ENCODE results near the gene PLEKHG5. TPM values are rescaled to one million over a fixed set of nuclear protein-coding genes. Genes with fewer than 3 reads are reported as not detected.
"Not testable (repeated sequence)": the region's sequence is repeated elsewhere in the genome, so short reads cannot be mapped to it uniquely, and the experiment has no call there.

The PLEKHG5 gene
- polyA plus RNA-seq, 3 donors from 2014 or later = 0.08 TPM; not detected in 2

- no peak for DNase-seq
- Mint-ChIP-seq H3K4me3 (no peak overlapping the region), H3K27me3 (ENCODE audit: low read depth in 3 of 3) (peaks cover 12 to 20% (median 17%) of the 10 kb centered on the region in 3 donors), H3K9me3 (peaks cover 0 to 2% (median 0%) of the 10 kb centered on the region in 6 donors), H3K36me3 (no peaks in the 10 kb centered on the region), H3K4me1 (peaks cover 2 to 9% of the 10 kb centered on the region in 2 donors), H3K27ac (no peak overlapping the region)
Observed at GRCh38 chr1:6444377-6444776, 47.1 kb downstream of the PLEKHG5 start.

GRCh38 chr1:6443339-6444115, 47.9 kb downstream of the PLEKHG5 start:
- no peaks in the 10 kb centered on the region for H3K9me3 Mint-ChIP-seq
- no peak overlapping the region for H3K27ac Mint-ChIP-seq
- peaks cover 9 to 16% (median 14%) of the 10 kb centered on the region in 3 donors for H3K27me3 Mint-ChIP-seq (ENCODE audit: low read depth in 3 of 3)
- peaks cover 5 to 8% of the 10 kb centered on the region in 2 donors for H3K4me1 Mint-ChIP-seq
- no peaks in the 10 kb centered on the region for H3K36me3 Mint-ChIP-seq
- DNase-seq = no peak
- no peak overlapping the region for H3K4me3 Mint-ChIP-seq

DNA sequence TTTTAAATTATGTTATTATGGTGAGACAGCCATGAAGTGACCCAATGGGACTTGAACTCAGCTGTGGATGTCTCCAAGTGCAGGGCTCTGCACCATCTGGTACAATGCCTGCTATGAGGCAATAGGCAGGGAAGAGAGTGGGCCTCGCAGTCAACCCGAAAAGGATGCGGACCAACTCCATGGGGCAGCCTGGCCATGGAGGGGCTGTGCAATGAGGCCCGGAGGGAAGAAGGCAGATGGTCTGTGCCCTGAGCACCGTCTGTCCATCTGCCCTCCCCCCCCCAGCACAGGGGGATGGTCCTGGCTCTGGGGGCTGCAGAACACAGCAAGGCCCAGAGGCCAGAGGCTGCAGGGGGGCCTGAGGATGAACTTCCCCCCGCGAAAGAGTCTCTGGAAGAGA, 49.9 kb downstream of the PLEKHG5 start:
- H3K27ac Mint-ChIP-seq = no peak overlapping the region
- peak overlapping the region in 2 of 5 donors; percentile 54 to 64 for H3K4me3 Mint-ChIP-seq
- H3K9me3 Mint-ChIP-seq = no peaks in the 10 kb centered on the region
- DNase-seq = no peak
- peaks cover 5 to 10% of the 10 kb centered on the region in 2 donors for H3K4me1 Mint-ChIP-seq
- peaks cover 10 to 19% (median 13%) of the 10 kb centered on the region in 3 donors for H3K27me3 Mint-ChIP-seq (ENCODE audit: low read depth in 3 of 3)
- no peaks in the 10 kb centered on the region for H3K36me3 Mint-ChIP-seq

DNA sequence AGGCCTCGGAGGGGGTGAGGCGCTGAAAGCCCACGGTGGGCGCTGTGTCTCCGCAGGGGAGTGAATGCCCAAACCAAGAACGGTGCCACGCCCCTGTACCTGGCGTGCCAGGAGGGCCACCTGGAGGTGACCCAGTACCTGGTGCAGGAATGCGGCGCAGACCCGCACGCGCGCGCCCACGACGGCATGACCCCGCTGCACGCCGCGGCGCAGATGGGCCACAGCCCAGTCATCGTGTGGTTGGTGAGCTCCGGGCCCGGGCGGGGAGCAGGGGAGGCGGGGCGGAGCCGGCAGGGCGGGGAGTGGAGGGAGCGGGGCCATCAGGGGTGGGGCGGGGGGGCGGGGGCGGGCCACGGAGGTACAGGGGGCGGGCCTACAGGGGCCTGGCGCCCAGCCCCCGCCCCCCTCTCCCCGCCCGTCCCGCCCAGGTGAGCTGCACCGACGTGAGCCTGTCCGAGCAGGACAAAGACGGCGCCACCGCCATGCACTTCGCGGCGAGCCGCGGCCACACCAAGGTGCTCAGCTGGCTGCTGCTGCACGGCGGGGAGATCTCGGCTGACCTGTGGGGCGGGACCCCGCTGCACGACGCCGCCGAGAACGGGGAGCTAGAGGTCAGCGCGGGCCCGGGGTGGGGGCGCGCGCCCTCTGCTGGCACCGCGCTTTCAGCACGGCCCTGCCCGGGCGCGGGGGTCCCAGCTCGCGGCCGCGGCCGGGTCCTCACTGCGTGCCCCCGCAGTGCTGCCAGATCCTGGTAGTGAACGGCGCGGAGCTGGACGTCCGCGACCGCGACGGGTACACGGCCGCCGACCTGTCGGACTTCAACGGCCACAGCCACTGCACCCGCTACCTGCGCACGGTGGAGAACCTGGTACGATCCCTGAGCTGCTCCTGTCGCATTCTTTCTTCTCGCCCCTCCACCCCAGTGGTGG, 51.0 kb downstream of the PLEKHG5 start:
- H3K27ac Mint-ChIP-seq = no peak overlapping the region
- H3K27me3 Mint-ChIP-seq (ENCODE audit: low read depth in 3 of 3) = peaks cover 9 to 19% (median 12%) of the 10 kb centered on the region in 3 donors
- peak; percentile 60 to 66 (median 64) for DNase-seq
- peaks cover 5 to 10% of the 10 kb centered on the region in 2 donors for H3K4me1 Mint-ChIP-seq
- H3K4me3 Mint-ChIP-seq = peak overlapping the region; percentile 54 to 74 (median 65)
- no peaks in the 10 kb centered on the region for H3K9me3 Mint-ChIP-seq
- H3K36me3 Mint-ChIP-seq = no peaks in the 10 kb centered on the region

DNA sequence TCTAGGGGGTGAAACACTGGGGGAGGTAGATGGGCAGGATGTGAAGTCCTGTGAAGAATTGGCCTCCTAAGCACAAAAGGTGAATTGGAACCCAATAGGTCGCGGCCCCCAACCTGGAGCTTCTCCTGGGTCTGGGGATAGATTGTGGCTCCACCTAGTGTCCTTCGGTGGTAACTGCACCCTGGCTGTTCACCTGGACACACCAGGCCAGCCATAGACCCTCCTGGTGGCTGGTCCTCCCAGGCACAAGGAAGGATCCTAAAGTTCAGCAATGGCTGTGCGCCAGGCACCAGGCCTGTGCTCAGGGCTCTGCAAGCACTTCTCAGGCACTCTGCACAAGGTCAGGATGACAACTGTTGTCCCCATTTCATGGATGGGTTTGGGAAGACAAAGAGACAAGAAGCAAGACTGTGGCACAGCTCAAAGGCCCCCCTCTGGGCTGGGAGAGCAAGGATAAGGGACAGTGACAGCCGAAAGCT, 53.4 kb downstream of the PLEKHG5 start:
- no peak overlapping the region for H3K27ac Mint-ChIP-seq

GRCh38 chr1:6437012-6437700, 54.3 kb downstream of the PLEKHG5 start:
- H3K36me3 Mint-ChIP-seq, H3K9me3 Mint-ChIP-seq, H3K4me1 Mint-ChIP-seq, DNase-seq, H3K27ac Mint-ChIP-seq, H3K4me3 Mint-ChIP-seq: not testable (repeated sequence)
- peaks cover 5 to 14% (median 12%) of the 10 kb centered on the region in 3 donors for H3K27me3 Mint-ChIP-seq (ENCODE audit: low read depth in 3 of 3)

More for the DNA sequence above, 53.4 kb downstream of the PLEKHG5 start:
- H3K4me3 Mint-ChIP-seq = peak overlapping the region in 4 of 5 donors; percentile 34 to 71 (median 46)
- no peaks in the 10 kb centered on the region for H3K36me3 Mint-ChIP-seq
- no peaks in the 10 kb centered on the region for H3K9me3 Mint-ChIP-seq
- peaks cover 5 to 10% of the 10 kb centered on the region in 2 donors for H3K4me1 Mint-ChIP-seq
- peaks cover 5 to 14% (median 12%) of the 10 kb centered on the region in 3 donors for H3K27me3 Mint-ChIP-seq (ENCODE audit: low read depth in 3 of 3)
- peak; percentile 65 to 69 (median 68) for DNase-seq

DNA sequence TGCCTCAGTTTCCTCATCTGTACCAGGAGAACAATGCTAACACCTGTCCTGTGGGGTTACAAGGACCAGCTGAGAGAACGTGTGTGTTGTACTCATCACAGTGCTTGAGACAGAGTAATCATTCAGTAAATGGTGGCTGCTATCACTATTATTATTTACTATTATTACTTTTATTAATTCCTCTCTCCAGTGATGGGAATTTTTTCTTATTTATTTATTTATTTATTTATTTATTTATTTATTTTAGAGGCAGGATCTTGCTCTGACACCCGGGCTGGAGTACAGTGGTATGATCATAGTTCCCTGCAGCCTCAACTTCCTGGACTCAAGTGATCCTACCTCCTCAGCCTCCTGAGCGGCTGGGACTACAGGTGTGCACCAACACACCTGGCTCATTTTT, 55.2 kb downstream of the PLEKHG5 start:
- H3K36me3 Mint-ChIP-seq, H3K9me3 Mint-ChIP-seq, DNase-seq, H3K4me1 Mint-ChIP-seq, H3K4me3 Mint-ChIP-seq, H3K27ac Mint-ChIP-seq: not testable (repeated sequence)
- peaks cover 5 to 14% (median 12%) of the 10 kb centered on the region in 3 donors for H3K27me3 Mint-ChIP-seq (ENCODE audit: low read depth in 3 of 3)

- H3K4me3 Mint-ChIP-seq = no peak overlapping the region
- no peaks in the 10 kb centered on the region for H3K9me3 Mint-ChIP-seq
- H3K27ac Mint-ChIP-seq = no peak overlapping the region
- H3K36me3 Mint-ChIP-seq = no peaks in the 10 kb centered on the region
- DNase-seq = no peak
- peaks cover 5 to 7% of the 10 kb centered on the region in 2 donors for H3K4me1 Mint-ChIP-seq
- peaks cover 3 to 12% (median 11%) of the 10 kb centered on the region in 3 donors for H3K27me3 Mint-ChIP-seq (ENCODE audit: low read depth in 3 of 3)
Observed at GRCh38 chr1:6435547-6435946, 55.9 kb downstream of the PLEKHG5 start.

DNA sequence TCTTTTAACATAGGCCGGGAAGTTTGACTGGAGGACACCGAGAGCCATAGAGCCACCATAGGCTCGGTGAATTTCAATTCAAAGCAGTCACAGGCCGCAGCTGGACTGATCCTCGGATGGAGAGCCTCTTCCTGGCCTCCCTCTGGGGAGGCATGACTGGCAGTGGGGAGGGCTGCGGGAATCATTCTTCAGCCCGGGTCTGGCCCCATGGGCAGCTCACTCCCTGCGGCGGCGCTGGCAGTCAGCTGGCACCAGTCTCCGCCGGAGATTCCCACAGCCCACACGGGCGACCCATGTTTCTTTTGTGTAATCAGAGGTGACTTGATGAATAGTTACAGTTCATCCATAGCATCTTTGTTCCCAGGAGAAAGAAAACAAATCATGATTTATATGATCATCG, 56.3 kb downstream of the PLEKHG5 start:
- no peaks in the 10 kb centered on the region for H3K36me3 Mint-ChIP-seq
- H3K27me3 Mint-ChIP-seq (ENCODE audit: low read depth in 3 of 3) = peaks cover 3 to 14% (median 11%) of the 10 kb centered on the region in 3 donors
- no peak overlapping the region for H3K27ac Mint-ChIP-seq
- DNase-seq = no peak
- H3K9me3 Mint-ChIP-seq = no peaks in the 10 kb centered on the region
- H3K4me1 Mint-ChIP-seq = peaks cover 5 to 7% of the 10 kb centered on the region in 2 donors
- H3K4me3 Mint-ChIP-seq = no peak overlapping the region

DNA sequence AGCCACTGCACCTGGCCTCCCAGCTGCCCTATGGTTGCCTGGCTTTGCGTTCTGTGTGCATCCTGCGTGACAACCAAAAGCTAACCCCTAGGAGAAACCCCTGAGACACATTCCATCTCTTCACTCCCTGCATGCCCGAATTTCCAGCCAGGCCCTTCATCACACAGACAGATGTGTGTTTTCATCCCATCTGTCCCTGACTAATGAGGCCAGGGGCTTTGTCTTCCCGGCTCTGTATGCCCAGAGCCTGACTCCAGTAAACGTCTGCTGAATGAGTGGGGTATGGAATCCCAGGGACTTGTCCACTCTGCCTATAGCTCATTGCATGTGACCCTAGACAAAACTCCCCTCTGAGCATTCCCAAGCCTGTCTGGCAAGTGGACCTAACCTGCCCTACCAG, 57.3 kb downstream of the PLEKHG5 start:
- Mint-ChIP-seq H3K4me1 (peaks cover under 1 to 3% of the 10 kb centered on the region in 2 donors), H3K36me3 (no peaks in the 10 kb centered on the region), H3K9me3 (no peaks in the 10 kb centered on the region), H3K27ac (no peak overlapping the region), H3K27me3 (ENCODE audit: low read depth in 3 of 3) (peaks cover 2 to 7% (median 6%) of the 10 kb centered on the region in 3 donors), H3K4me3 (no peak overlapping the region)
- DNase-seq = no peak

GRCh38 chr1:6431645-6432579, 59.6 kb downstream of the PLEKHG5 start:
- not testable (repeated sequence) for H3K27ac Mint-ChIP-seq; H3K9me3 Mint-ChIP-seq; DNase-seq; H3K27me3 Mint-ChIP-seq (ENCODE audit: low read depth in 3 of 3); H3K4me3 Mint-ChIP-seq; H3K36me3 Mint-ChIP-seq; H3K4me1 Mint-ChIP-seq

DNA sequence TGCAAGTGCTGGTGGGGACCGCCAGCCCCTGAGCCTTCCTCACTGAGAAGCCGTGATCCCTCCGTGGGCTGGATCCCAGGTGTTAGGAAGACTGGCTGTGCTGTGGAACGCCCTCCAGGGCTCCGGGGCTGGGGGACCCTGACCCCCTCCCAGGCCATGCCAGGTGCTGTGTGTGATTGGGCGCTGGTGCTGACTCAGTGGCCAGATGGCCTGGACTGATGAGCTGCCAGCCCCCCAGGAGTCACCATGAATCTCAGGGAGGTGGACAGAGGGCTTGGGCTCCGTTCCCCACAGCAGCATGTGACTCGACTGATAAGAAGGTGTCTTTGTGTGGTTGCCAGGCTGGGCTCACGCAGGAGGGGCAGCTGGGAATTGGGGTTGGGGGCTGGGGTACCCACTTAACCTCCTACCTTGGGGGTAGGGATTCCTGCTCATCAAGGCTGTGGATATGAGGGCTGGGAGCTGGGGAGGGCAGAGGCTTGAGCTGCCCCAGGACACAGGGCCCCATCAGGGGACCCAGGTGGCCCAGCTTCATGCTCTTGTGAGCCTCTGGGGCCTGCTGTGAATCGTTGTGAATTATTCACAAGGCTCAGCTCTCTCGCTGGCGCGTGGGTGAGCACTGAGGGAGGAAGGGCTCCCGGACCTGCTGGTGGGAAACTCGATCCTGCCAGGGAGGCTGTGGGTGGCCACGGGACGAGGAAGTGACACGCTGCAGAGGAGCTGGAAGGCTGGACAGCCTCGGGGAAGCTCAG, 61.6 kb downstream of the PLEKHG5 start:
- H3K9me3 Mint-ChIP-seq; DNase-seq; H3K27me3 Mint-ChIP-seq (ENCODE audit: low read depth in 3 of 3); H3K27ac Mint-ChIP-seq; H3K4me1 Mint-ChIP-seq; H3K4me3 Mint-ChIP-seq; H3K36me3 Mint-ChIP-seq: not testable (repeated sequence)
